ENCODE measurements around the gene CAMTA1.

DNA sequence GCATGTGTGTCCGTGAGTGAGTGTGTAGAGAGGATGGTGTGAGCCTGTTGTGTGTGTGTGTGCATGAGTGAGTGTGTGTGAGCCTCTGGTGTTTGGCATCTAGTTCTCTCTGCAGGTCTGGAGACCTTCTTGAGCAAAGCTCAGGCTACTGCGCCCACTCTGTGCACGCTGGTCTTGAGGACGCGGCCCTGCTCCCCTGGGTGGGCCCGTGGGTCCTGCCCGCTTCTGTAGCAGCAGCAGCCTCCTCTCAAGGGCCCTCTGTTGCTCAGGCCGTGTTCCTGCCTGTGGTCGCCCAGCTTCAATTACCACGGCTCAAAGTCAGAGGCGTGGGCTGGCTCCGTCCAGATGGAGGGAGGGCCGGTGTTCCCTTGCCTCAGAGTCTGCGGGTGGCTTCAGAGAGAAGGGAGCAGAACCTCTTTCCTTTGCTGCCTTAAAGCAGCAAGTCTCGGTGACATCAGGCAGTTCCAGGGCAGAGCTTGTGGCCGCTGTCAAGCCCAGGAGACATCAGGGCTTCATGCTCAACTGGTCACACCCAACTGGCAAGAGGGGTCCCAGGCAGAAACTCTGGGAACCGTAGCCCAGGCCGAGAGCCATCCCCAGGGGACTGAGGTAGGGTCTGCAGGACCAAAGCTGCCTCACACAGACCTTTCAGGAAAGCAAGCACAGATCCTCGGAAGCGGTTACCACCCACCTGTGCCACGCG is 715.3 kb downstream of the CAMTA1 start:
- TF ChIP-seq, protein P1, sequence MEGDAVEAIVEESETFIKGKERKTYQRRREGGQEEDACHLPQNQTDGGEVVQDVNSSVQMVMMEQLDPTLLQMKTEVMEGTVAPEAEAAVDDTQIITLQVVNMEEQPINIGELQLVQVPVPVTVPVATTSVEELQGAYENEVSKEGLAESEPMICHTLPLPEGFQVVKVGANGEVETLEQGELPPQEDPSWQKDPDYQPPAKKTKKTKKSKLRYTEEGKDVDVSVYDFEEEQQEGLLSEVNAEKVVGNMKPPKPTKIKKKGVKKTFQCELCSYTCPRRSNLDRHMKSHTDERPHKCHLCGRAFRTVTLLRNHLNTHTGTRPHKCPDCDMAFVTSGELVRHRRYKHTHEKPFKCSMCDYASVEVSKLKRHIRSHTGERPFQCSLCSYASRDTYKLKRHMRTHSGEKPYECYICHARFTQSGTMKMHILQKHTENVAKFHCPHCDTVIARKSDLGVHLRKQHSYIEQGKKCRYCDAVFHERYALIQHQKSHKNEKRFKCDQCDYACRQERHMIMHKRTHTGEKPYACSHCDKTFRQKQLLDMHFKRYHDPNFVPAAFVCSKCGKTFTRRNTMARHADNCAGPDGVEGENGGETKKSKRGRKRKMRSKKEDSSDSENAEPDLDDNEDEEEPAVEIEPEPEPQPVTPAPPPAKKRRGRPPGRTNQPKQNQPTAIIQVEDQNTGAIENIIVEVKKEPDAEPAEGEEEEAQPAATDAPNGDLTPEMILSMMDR (IDR thresholded peaks at IDR 0.05) = no peak
- no peak for TF ChIP-seq EZH2 (IDR thresholded peaks at IDR 0.05)
- no peak for TF ChIP-seq EZH2phosphoT487 (IDR thresholded peaks at IDR 0.05)

Data from neural progenitor cell (in vitro differentiated cells).